NCI-H524 treated with DMSO at 0.1 percent for 48 hours (cell line): ENCODE measurements around the gene PARG.
"Not testable (repeated sequence)": the region's sequence is repeated elsewhere in the genome, so short reads cannot be mapped to it uniquely, and the experiment has no call there.

Experiments used
- DNase-seq: peaks from one replicate; lab custom pipeline; 2025; lab: John Stamatoyannopoulos, UW

PARG gene

DNA sequence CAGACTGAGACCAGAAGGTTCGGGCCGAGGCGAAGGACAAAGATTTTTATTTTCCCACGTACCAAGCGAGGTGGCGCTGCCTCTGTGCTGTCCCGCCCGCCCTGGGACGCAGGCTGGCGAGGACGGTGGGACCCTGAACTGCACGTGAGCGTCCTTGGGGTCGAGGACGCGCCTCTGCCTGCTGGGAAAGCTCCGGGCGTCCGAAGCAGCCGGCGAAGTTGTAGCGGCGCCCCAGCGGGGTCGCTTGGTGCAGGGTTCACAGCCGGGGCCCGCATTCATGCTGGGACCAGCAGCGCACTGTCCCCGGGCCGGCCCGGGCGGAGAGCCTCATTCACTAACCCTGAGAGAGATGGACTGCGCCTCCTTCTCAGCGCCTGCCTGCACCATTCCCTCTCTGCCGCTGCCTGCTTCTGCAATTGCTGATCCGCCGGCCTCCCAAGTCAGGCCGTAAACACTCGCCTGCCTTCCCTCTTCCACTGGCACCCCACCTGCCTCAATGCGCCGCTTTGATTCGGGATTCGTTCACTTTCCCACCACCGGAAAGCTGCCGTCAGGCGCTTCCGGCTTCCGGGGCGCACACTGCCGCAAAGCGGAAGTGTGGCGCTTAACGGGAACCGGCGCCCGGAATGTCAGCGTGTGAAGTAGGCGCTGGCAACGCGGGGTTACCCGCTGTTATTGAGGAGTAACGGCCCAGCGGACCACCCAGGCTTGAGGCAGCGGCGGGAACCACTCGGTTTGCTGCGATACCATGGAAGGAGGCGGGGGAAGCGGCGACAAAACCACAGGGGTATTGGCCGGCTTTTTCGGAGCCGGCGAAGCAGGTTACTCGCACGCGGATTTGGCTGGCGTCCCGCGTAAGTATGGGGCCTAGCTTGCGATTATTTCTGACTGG, at the start of gene PARG, which contains the start of gene TIMM23B:
Gene PARG (minus strand): TSS at position 581 of the 892 bp plus-strand sequence. CDS start 302 bp downstream, at position 279.
Gene TIMM23B (plus strand): TSS at position 607 of the 892 bp plus-strand sequence. CDS start 142 bp downstream, at position 749.
- DNase-seq: not testable (repeated sequence)

DNA sequence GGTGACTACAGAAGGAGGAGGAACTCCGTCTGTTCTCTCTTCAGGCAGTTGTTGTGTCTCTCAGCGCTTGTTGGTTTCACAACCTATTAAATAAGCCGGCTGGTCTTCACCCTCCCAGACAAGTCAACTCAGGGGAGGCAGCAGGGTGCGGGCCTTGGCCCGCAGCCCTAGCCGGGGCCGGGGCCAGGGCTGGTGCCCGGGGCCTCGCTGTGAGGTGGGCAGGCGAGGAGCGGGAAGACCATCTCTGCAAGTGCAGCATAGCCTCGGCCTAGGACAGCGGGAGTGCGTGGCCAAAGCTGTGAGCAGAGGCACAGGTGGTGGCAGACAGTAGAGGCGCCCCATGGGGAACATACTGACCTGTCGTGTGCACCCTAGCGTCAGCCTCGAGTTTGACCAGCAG, 46.5 kb upstream of the PARG start, which contains the start of gene AGAP6:
Gene AGAP6 (plus strand): TSS at position 31 of the 400 bp plus-strand sequence. CDS start 310 bp downstream, at position 341.
- not testable (repeated sequence) for DNase-seq

DNA sequence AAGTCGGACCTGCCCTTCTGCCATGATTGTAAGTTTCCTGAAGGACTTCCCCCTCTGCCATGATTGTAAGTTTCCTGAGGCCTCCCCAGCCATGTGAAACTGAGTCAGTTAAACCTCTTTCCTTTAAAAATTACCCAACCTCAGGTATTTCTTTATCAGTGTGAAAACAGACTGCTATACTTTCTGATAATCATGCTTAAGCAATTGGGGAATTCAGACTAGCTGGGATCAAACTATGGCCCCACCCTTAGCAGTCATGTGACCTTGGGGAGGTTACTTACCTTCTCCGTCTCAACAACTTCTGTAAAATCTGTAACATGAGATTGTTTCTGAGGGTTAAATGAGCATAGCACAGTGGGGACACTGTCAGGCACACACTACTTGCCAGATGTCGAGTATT, 45.4 kb upstream of the PARG start:
- DNase-seq: not testable (repeated sequence)

DNA sequence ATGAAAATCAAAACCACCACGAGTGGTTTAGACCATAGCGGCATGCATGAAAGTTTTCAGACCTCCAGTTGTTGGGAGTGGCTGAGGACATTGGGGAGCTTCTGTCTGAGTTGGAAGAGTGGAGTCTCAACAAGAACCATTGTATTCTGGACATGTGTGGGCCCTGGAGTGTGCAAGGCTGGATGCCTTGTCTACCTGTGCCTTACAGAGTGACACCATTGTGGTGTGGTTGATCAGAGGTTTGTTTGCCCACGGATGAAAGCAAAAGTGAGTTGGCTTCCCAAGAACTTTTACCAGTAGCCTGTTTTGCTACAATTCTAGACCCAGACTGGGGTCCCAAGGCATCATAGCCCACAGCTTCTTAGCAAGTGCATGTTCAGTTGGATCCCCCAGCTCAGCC, 35.9 kb upstream of the PARG start:
- DNase-seq: not testable (repeated sequence)

DNA sequence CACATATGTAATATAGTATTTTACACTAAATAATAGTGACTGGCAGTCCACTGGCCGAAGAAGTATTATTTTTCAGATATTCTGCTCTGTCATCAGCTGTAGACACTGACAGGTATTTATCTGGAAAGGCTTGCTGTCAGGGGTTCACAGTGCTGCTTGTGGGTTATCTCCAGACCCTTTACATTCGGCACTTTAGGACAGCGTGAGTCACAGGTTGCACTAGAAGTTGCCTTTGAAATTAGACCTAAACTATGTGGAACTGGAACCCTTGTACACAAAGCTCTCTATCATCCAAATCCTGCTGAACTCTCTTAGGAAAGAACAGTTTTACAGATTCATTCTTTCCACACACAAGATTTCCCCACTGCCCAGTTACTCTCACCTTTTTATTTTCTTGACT, 30.3 kb upstream of the PARG start:
- not testable (repeated sequence) for DNase-seq

DNA sequence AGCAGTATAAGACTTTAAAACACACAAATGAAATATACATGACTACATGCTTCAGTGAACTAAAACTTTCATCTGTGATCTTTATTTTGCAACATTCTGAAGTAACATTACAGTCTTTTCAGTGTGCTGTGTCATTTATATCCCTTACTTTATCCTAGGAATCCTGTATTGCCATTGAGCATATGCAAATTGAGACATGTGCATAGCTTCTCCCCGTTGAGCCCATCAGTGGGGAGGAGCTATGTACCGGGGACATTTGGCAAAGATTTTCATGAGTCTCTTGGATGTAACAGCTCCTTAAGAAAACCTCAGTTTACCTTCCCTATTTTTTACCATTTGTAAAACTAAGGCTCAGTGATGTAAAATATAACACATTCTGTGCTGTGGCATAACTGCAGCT, 29.6 kb upstream of the PARG start:
- DNase-seq: not testable (repeated sequence)

DNA sequence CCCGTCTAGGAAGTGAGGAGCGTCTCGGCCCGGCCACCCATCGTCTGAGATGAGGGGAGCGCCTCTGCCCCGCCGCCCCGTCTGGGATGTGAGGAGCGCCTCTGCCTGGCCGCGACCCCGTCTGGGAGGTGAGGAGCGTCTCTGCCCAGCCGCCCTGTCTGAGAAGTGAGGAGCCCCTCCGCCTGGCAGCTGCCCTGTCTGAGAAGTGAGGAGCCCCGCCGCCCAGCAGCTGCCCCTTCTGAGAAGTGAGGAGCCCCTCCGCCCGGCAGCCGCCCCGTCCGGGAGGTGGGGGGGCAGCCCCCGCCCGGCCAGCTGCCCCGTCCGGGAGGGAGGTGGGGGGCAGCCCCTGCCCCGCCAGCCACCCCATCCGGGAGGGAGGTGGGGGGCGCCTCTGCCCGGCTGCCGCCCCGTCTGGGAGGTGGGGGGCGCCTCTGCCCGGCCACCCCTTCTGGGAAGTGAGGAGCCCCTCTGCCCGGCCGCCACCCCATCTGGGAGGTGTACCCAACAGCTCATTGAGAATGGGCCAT, 28.6 kb upstream of the PARG start:
- not testable (repeated sequence) for DNase-seq

DNA sequence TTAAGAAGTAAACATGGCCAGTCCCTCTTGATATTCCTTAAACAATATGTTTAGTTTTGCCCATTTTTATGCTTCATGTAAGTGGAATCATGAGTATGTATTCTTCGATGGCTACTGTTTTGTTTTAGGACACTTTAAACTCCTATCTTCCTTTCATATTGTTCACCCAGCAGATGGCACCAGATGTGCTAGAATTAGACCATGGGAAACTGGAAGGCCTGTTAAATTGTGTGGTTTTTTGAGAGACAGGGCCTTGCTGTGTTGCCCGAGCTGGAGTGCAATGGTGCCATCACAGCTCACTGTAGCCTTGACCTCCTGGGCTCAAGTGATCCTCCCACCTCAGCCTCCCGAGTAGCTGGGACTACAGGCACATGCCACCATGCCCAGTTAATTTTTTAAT, 11.3 kb upstream of the PARG start:
- not testable (repeated sequence) for DNase-seq

DNA sequence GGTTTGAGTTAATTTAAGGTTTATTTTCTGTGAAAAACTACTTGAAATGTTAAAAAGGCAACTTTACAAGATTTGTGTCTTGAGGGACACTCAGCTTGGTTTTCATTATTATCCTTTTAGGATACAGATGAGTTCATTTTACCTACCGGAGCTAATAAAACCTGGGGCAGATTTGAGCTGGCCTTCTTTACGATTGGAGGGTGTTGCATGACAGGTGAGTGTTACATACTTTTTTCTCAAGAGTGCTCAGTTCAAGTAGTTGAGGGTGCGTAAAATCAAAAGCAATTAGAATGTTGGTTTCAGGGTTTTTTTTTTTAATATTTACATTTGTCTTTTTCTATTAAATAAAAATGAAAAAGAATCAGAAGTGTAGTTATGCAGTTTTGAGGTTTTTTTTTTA, 10.2 kb upstream of the PARG start:
- not testable (repeated sequence) for DNase-seq

DNA sequence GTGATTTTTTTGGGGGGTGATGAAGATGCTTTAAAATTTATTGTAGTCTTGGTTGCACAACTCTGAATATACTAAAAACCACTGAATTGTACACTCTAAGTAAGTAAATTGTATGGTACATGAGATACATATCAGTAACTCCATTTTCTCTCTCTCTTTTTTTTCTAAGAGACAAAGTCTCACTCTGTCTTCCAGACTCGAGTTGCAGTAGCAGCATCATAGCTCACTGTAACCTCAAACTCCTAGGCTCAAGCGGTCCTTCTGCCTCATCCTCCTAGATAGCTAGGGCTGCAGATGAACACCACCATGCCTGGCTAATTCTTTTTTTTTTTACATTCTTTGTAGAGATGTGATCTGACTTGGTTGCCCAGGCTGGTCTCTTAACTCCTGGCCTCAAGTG, 6.9 kb upstream of the PARG start:
- DNase-seq: not testable (repeated sequence)

DNA sequence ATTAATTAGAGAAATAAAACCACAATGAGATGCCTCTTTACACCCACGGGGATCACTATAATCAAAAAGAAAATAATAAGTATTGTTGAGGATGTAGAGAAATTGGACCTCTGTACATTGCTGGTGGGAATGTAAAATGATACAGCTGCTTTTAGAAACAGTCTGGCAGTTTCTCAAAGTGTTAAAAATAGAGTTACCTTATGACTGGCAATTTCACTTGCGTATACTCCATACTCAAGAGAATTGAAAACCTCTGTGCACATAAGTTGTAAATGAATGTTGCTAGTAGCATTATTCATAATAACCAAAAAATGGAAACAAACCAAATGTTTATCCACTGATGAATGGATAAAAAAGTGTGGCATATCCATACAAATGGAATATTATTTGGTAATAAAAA, 6.3 kb upstream of the PARG start:
- not testable (repeated sequence) for DNase-seq

DNA sequence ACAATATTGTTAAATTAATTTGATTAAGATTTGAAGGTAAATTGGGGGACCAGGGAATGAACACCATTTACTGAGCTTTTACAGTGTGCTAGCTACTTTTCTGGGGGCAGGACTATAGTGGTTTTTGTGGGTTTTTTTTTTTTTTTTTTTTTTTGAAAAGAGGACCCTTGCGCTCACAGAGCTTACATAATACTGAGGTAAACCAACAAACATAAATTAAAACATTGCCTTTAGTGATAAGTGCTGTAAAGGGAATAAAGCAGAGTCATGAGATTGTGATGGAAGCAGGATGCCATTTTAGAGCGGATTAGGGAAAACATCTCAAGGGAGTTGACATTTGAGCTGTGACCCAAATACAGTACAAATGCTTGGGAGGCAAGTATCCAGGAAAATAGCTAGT, 1.8 kb upstream of the PARG start:
- DNase-seq: not testable (repeated sequence)

DNA sequence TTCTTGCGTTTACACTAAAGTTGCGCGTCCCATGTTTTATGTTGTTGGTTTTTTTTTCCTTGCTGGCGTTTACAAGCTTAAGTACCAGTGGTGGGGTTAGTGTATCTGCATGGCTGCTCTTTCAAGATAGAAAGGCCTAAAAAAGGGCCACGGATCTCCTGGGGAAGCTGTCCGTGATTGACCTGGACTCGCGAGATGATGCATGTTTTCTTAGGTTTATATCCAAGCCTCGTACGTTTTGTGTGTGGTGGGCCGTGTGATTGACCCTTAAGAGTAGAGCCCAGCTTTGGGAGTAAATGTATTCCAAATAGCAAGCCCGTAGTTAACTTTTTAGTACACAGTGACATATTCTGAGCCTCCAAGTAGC, 495 bp upstream of the PARG start:
- not testable (repeated sequence) for DNase-seq

DNA sequence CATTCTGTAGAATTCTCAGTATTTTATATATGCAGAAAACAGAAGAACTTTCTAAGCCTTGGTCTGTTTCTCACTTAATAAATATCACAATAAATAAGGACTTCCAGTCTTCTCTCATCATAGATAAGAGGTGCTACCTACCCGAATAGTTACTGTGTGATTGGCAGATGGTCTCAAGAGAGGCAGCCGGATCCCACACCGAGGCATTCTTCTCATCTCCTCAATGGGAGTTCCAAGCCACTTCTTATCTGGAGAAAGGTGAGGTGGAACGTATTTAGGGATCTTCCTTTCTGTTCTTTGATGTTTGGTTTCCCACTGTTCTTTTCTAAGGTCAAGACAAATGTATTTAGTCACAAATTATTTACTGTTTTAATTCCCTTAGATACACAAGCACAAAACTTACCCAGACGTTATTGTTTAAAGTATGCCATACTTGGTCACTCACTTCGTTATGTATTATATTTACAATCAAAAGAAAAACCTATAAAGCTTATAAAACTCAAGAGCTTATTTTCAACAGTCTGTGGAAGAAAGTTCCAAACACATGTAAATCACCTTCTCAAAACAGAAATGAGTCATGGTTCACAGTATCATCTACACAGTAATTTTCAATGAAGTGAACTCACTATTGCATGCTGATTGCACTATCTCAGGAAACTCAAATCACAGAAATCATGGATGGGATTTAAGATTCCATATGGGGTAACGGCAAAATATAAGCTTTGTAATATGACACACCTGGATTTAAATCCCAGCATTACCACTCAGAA, 9.7 kb downstream of the PARG start:
- not testable (repeated sequence) for DNase-seq

DNA sequence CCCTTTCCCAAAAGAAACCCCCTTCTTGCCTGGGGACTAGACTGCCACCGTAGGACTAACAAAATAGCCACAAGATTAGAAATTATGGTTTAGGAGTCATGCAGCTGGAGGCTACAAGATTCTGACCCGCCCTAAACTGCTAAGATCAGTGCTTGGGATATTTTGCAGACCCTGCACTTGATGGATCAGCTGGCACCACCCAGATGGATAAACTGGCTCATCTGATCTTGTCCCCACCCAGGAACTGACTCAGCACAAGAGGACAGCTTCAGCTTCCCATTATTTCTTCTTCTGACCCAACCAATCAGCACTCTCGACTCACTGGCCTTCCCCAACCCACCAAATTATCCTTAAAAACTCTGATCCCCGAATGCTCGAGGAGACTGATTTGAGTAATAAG, 10.6 kb downstream of the PARG start:
- not testable (repeated sequence) for DNase-seq

DNA sequence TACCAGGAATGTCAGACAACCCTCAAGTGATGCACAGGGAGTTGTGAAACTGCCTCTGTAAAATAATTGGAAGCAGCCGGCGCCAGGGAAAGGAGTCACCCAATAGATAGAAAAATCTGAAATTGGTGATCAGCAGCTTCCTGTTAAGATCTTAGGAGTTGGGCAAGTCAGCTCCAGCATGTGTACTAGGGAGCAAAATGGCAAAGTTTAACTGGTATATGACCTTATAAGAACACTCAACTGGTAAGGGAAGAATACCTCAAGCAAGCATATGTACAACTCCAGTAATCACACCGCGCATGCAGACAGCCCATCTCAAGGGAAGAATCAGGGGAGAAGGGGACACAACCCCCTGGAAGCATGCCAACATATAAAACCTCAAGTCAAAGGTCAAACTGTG, 18.3 kb downstream of the PARG start:
- DNase-seq: not testable (repeated sequence)

DNA sequence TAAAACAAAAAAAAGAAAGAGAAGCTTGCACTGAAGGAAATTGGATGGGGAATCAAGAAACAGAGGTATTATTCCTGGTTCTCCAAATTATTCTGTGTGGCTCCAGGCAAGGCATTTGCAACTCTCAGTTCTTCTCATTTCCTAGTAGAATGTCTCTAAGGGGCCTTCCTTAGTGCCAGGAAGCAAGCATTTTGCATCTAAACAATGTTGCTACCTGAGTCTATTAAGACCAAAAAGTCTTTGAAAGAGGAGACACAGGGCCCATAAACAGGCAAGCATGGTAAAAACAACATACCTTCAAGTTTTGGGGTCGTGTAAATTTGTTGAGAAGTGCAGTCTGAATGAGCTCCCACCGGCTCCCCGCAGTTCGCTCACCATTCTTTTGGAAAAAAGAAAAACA, 19.8 kb downstream of the PARG start:
- not testable (repeated sequence) for DNase-seq

DNA sequence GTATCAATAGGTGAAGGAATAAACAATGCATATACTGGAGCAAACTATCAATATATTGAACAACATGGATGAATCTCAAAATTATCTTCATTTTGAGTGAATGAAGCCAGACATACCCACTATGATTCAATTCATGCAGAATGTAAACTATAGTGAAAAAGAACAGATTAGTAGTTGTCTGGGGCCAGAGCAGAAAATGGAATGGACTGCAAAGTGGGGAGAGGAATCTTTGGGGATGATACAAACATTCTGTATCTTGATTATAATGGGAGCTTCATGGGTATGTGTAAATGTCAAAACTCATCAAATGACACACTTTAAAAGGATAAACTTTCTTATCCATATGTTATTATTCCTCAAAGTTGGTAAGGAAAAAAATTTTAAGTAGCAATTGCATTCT, 23.9 kb downstream of the PARG start:
- DNase-seq: not testable (repeated sequence)

DNA sequence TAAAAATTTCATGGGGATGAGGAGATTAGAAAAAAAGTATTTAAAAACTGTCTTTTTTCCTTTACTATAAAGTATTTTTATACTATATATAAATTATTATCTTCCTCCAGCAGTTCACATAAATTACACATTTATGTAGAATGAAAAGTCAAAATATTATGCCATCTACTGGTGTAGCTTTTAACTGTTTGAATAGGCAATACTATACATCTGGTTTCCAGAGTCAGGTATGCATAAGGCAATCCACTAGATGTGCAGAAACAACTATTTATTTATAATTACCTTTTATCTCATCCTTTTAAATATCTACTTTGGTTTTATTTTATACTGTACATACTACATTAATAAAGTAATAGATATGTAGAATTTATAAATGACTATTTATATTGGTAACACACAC, 25.4 kb downstream of the PARG start:
- not testable (repeated sequence) for DNase-seq

DNA sequence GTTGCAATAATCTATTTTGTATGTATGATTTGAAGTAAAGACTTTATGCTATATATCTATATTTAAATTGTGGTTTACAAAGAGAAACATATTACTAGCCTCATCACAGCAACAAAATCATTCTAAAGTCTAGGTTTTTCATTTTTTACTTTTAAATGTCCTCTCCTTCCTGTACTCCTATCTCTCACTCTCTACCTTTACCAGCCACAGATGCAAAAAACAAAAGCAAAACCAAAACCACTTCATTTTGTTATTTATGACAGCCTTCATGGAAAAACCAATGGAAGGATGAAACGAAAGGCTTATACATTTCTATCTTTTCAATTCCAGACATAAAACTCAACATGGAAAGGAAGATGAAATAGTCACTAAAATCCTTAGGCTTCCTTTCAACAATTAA, 31.5 kb downstream of the PARG start:
- DNase-seq: not testable (repeated sequence)

DNA sequence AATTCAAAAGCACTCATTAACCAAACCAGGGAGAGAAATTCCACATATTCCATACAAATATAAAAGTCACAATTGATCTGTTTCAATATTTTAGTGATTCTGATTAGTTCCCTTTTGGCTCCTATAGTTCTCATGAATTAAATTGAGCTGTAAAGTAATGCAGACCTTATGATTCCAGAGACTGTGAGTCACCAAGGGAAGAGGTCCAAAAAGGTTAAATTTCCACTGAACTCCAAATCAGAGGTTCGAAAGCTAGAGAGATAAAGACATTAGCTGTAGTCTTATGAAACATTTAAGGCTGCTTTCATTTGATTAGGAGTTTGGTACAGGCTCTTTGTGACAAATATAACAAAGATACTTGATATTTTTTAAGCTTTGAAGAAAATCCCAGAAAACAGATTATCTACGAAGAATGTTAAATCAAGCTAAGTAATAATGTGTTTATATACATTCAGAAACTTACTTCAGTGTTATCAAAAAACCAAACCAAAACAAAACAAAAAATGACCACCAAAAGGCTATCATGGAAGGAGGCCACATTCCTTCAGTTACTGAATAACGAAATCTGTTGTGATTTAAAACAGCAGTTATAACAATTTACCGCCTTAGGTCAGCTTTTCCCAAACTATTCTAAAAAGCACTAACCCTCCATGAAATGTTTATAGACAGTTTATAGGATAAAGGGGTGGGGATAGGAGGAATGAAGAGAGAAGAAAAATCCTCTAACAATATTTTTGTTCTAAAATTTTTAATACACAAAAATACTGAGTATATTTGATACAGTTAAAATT, 33.3 kb downstream of the PARG start:
- DNase-seq: not testable (repeated sequence)

DNA sequence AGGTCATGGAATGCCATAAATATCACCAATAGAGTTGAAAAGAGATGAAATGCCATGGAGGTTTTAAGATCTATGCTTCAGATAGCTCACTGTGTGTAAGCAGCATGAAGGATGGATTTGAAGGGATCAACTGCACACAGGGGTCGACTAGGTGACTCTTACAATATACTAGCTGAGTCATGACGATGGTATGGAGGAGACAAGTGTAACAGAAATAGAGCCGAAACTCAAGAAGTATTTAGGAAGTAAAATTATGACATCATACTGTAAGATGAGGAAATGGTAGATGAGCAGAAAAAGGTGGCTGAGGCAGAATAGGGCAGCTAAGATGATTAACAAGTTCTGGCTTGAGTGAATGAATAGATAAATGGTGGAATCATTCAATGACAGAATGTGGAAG, 38.0 kb downstream of the PARG start:
- not testable (repeated sequence) for DNase-seq
